GM10266 (cell line): Measurements from ENCODE around the gene NPTX2.

ENCODE experiments used
- DNase-seq: peaks from one replicate; pipeline ENCODE4 v3.0.0; 2012; ENCODE audit errors: extremely low spot score
- TF ChIP-seq, protein P1 (sequence below): IDR thresholded peaks from 2 replicates; pipeline ENCODE4 v1.5.1; 2012; ENCODE audit warnings: mild to moderate bottlenecking, low read depth; ENCODE audit not compliant: control insufficient read depth, insufficient read depth; ENCODE audit errors: missing control alignments

The NPTX2 gene

GRCh38 chr7:98618786-98619185 lies 1.7 kb downstream of the NPTX2 start:
- no peak for DNase-seq
- TF ChIP-seq, protein P1, sequence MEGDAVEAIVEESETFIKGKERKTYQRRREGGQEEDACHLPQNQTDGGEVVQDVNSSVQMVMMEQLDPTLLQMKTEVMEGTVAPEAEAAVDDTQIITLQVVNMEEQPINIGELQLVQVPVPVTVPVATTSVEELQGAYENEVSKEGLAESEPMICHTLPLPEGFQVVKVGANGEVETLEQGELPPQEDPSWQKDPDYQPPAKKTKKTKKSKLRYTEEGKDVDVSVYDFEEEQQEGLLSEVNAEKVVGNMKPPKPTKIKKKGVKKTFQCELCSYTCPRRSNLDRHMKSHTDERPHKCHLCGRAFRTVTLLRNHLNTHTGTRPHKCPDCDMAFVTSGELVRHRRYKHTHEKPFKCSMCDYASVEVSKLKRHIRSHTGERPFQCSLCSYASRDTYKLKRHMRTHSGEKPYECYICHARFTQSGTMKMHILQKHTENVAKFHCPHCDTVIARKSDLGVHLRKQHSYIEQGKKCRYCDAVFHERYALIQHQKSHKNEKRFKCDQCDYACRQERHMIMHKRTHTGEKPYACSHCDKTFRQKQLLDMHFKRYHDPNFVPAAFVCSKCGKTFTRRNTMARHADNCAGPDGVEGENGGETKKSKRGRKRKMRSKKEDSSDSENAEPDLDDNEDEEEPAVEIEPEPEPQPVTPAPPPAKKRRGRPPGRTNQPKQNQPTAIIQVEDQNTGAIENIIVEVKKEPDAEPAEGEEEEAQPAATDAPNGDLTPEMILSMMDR, result no peak

DNA sequence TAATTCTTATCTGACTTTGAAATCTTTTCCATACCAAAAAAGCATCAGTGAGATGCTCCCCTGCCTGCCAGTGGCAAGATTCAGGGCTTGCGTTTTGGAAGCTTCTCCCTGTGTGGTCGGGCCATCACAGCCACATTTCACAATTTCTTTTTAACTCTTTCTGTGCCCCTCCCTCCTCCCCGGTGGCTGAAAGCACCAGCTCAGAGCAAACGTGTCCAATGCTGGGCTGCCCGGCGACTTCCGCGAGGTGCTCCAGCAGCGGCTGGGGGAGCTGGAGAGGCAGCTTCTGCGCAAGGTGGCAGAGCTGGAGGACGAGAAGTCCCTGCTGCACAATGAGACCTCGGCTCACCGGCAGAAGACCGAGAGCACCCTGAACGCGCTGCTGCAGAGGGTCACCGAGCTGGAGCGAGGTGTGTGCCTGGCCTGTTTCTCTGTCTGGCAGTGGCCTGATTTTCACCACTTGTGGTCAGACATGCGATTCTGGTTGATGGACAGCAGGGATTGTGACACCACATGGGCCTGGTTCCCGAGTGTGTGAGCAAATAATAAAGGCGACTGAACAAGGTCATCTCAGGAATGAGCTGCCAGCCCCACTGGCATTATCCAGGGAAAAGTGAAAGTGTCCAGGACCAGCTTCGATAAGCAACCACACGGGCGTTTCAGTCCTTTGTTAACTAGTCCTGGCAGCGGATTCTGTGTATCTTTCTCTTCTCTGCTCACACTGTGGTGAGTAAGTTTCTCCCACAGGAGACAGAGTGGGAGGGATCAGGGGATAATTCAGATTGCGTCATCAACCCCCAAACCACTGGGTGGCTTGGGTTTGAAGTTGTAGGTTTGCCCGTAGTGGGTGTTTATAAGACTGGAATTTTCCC lies 2.6 kb downstream of the NPTX2 start:
- DNase-seq, result no peak
- TF ChIP-seq, protein P1, result no peak

- no peak for DNase-seq
- TF ChIP-seq, protein P1, result no peak
Measured at GRCh38 chr7:98621573-98622482, 4.7 kb downstream of the NPTX2 start.

- no peak for DNase-seq
Measured at GRCh38 chr7:98622926-98623325, 5.8 kb downstream of the NPTX2 start.

DNA sequence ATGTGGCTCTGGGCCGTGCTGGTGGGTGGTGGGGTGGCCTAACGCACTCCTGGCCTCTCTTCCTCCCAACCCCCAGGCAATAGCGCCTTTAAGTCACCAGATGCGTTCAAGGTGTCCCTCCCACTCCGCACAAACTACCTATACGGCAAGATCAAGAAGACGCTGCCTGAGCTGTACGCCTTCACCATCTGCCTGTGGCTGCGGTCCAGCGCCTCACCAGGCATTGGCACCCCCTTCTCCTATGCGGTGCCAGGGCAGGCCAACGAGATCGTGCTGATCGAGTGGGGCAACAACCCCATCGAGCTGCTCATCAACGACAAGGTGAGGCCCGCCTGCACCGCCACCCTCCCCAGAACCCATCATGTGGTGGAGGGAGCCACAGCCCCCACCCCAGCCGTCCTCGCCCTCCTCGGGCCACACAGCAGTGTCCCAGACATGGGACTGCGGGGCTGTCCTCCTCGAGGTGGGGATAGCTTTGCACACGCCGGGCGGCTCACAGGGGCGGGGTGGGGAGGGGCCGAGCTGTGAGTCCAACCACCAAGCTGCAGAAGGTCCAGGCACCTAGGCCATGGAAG lies 7.8 kb downstream of the NPTX2 start:
- no peak for DNase-seq
- TF ChIP-seq, protein P1, result no peak

More at GRCh38 chr7:98622926-98623325, 5.8 kb downstream of the NPTX2 start:
- TF ChIP-seq, protein P1, result no peak

- TF ChIP-seq, protein P1, result no peak
- DNase-seq, result no peak
Measured at GRCh38 chr7:98626460-98627412, 9.7 kb downstream of the NPTX2 start.
